ENCODE results near the gene TSGA10IP. TPM values are rescaled to one million over a fixed set of nuclear protein-coding genes. Genes with fewer than 3 reads are reported as not detected.
"Not testable (repeated sequence)": the region's sequence is repeated elsewhere in the genome, so short reads cannot be mapped to it uniquely, and the experiment has no call there.

TSGA10IP gene
- total RNA-seq, 1 experiment from 2014 or later: not detected

GRCh38 chr11:65946655-65947054 is 1.4 kb downstream of the TSGA10IP start:
- ChIA-PET POLR2A (ENCODE audit: unreplicated experiment) (no interaction called here), CTCF (no interaction called here)
- Histone ChIP-seq H3F3A (ENCODE audit: insufficient read depth, low read depth) (no peaks in the 10 kb centered on the region), H2AFZ (no peak overlapping the region), H3K27ac (no peak overlapping the region), H3K27me3 (ENCODE audit: insufficient read depth, low read depth) (0 out of 2 replicates have a peak, but pooled peaks cover 6% of the 10 kb centered on the region), H3K36me3 (ENCODE audit: low read depth) (no peaks in the 10 kb centered on the region), H4K20me1 (ENCODE audit: insufficient read depth) (no peaks in the 10 kb centered on the region), H3K4me1 (replicated peaks; ENCODE audit: insufficient read depth) (no peaks in the 10 kb centered on the region), H3K9me2 (ENCODE audit: insufficient read depth) (no peaks in the 10 kb centered on the region), H3K4me3 (no peak overlapping the region), H3K79me2 (ENCODE audit: low read depth) (no peaks in the 10 kb centered on the region), H3K9me3 (ENCODE audit: insufficient read depth, low read depth) (no peaks in the 10 kb centered on the region), H3K4me2 (no peak overlapping the region)
- intact Hi-C loops (cut with micrococcal nuclease; ENCODE audit: unreplicated experiment): no loop called here
- BruUV-seq (replicated peaks): no TSS peak
- DNase-seq: no peak
- TF ChIP-seq EZH2 (IDR thresholded peaks at IDR 0.05; ENCODE audit: low read depth) (no peak), CTCF (conservative IDR thresholded peaks at IDR 0.05) (no peak)

GRCh38 chr11:65947133-65947532 is 1.9 kb downstream of the TSGA10IP start:
- Histone ChIP-seq H3K9me2 (ENCODE audit: insufficient read depth) (no peaks in the 10 kb centered on the region), H3K4me3 (no peak overlapping the region), H3K79me2 (ENCODE audit: low read depth) (no peaks in the 10 kb centered on the region), H4K20me1 (ENCODE audit: insufficient read depth) (no peaks in the 10 kb centered on the region), H3K9me3 (ENCODE audit: insufficient read depth, low read depth) (no peaks in the 10 kb centered on the region), H3F3A (ENCODE audit: insufficient read depth, low read depth) (no peaks in the 10 kb centered on the region), H3K4me2 (no peak overlapping the region), H3K4me1 (replicated peaks; ENCODE audit: insufficient read depth) (no peaks in the 10 kb centered on the region), H3K27me3 (ENCODE audit: insufficient read depth, low read depth) (0 out of 2 replicates have a peak, but pooled peaks cover 6% of the 10 kb centered on the region), H3K36me3 (ENCODE audit: low read depth) (no peaks in the 10 kb centered on the region), H3K27ac (no peak overlapping the region), H2AFZ (no peak overlapping the region)
- BruUV-seq (replicated peaks): no TSS peak
- CTCF ChIA-PET: no interaction called here
- intact Hi-C loops (cut with micrococcal nuclease; ENCODE audit: unreplicated experiment): no loop called here
- POLR2A ChIA-PET (ENCODE audit: unreplicated experiment): no interaction called here
- no peak for TF ChIP-seq EZH2 (IDR thresholded peaks at IDR 0.05; ENCODE audit: low read depth)
- TF ChIP-seq CTCF (conservative IDR thresholded peaks at IDR 0.05): no peak
- DNase-seq: no peak

- H3K36me3 ChIP-seq (ENCODE audit: low read depth): no peaks in the 10 kb centered on the region
- intact Hi-C loops (cut with micrococcal nuclease; ENCODE audit: unreplicated experiment): no loop called here
- no peaks in the 10 kb centered on the region for H3K9me3 ChIP-seq (ENCODE audit: insufficient read depth, low read depth)
- POLR2A ChIA-PET (ENCODE audit: unreplicated experiment): no interaction called here
- no peaks in the 10 kb centered on the region for H3K9me2 ChIP-seq (ENCODE audit: insufficient read depth)
- H3K27ac ChIP-seq: no peak overlapping the region
- no peaks in the 10 kb centered on the region for H3F3A ChIP-seq (ENCODE audit: insufficient read depth, low read depth)
- H4K20me1 ChIP-seq (ENCODE audit: insufficient read depth): no peaks in the 10 kb centered on the region
- no peaks in the 10 kb centered on the region for H3K4me1 ChIP-seq (replicated peaks; ENCODE audit: insufficient read depth)
- no TSS peak for BruUV-seq (replicated peaks)
- TF ChIP-seq EZH2 (IDR thresholded peaks at IDR 0.05; ENCODE audit: low read depth): no peak
- no peak for TF ChIP-seq CTCF (conservative IDR thresholded peaks at IDR 0.05)
- H3K27me3 ChIP-seq (ENCODE audit: insufficient read depth, low read depth): 0 out of 2 replicates have a peak, but pooled peaks cover 6% of the 10 kb centered on the region
- H3K4me3 ChIP-seq: no peak overlapping the region
- H2AFZ ChIP-seq: no peak overlapping the region
- DNase-seq: no peak
- CTCF ChIA-PET: no interaction called here
- no peaks in the 10 kb centered on the region for H3K79me2 ChIP-seq (ENCODE audit: low read depth)
- H3K4me2 ChIP-seq: no peak overlapping the region
These were observed 2.4 kb downstream of the TSGA10IP start for GRCh38 chr11:65947603-65948125.

GRCh38 chr11:65950711-65951110 is 5.4 kb downstream of the TSGA10IP start:
- H2AFZ ChIP-seq; H3K4me2 ChIP-seq; H4K20me1 ChIP-seq (ENCODE audit: insufficient read depth); H3K4me1 ChIP-seq (replicated peaks; ENCODE audit: insufficient read depth); CTCF ChIA-PET; H3K79me2 ChIP-seq (ENCODE audit: low read depth); H3K27me3 ChIP-seq (ENCODE audit: insufficient read depth, low read depth); BruUV-seq (replicated peaks); intact Hi-C loops (cut with micrococcal nuclease; ENCODE audit: unreplicated experiment); H3F3A ChIP-seq (ENCODE audit: insufficient read depth, low read depth); H3K27ac ChIP-seq; H3K9me2 ChIP-seq (ENCODE audit: insufficient read depth); H3K4me3 ChIP-seq; DNase-seq; H3K36me3 ChIP-seq (ENCODE audit: low read depth); H3K9me3 ChIP-seq (ENCODE audit: insufficient read depth, low read depth): not testable (repeated sequence)
- POLR2A ChIA-PET (ENCODE audit: unreplicated experiment): interaction anchor here (0.6 kb wide), 1 partner anchor 61 kb away, joined by 3 read pairs; no protein-coding TSS in a partner anchor

GRCh38 chr11:65951641-65952040 is 6.4 kb downstream of the TSGA10IP start:
- H4K20me1 ChIP-seq (ENCODE audit: insufficient read depth); H3K9me3 ChIP-seq (ENCODE audit: insufficient read depth, low read depth); H3K36me3 ChIP-seq (ENCODE audit: low read depth); H2AFZ ChIP-seq; H3K9me2 ChIP-seq (ENCODE audit: insufficient read depth); H3K79me2 ChIP-seq (ENCODE audit: low read depth); DNase-seq; H3K4me2 ChIP-seq; H3F3A ChIP-seq (ENCODE audit: insufficient read depth, low read depth); intact Hi-C loops (cut with micrococcal nuclease; ENCODE audit: unreplicated experiment); H3K27me3 ChIP-seq (ENCODE audit: insufficient read depth, low read depth); H3K4me3 ChIP-seq; H3K4me1 ChIP-seq (replicated peaks; ENCODE audit: insufficient read depth); H3K27ac ChIP-seq; BruUV-seq (replicated peaks): not testable (repeated sequence)
- POLR2A ChIA-PET (ENCODE audit: unreplicated experiment): interaction anchor here (0.6 kb wide), 1 partner anchor 62 kb away, joined by 3 read pairs; no protein-coding TSS in a partner anchor
- CTCF ChIA-PET: interaction anchor here (0.7 kb wide), 1 partner anchor 19 kb away, joined by 6 read pairs; no protein-coding TSS in a partner anchor

Data from PC-9 (cell line).